ENCODE data around the gene TMEM86B.

- TF ChIP-seq EZH2 (IDR thresholded peaks at IDR 0.05; ENCODE audit: borderline replicate concordance, insufficient read depth, low read length, poor library complexity, severe bottlenecking) (no peak), CTCF (IDR thresholded peaks at IDR 0.05; ENCODE audit: poor library complexity, severe bottlenecking) (no peak)
Measured at GRCh38 chr19:55269299-55269698, 40.7 kb upstream of the TMEM86B start.

Measured in neural cell (in vitro differentiated cells).